ENCODE measurements around the gene SLC22A23.

GRCh38 chr6:3322366-3322890, 134.4 kb downstream of the SLC22A23 start:
- TF ChIP-seq POLR2A (IDR thresholded peaks at IDR 0.05; ENCODE audit: low read depth) = no peak
- TF ChIP-seq CTCF (IDR thresholded peaks at IDR 0.05) = no peak
- TF ChIP-seq EP300 (IDR thresholded peaks at IDR 0.05) = no peak
- no peak for TF ChIP-seq POLR2AphosphoS5 (IDR thresholded peaks at IDR 0.05)

Measured in esophagus muscularis mucosa (tissue), 4 donors.